ENCODE results near the gene NECAB2. TPM values are rescaled to one million over a fixed set of nuclear protein-coding genes. Genes with fewer than 3 reads are reported as not detected.
"Not testable (repeated sequence)": the region's sequence is repeated elsewhere in the genome, so short reads cannot be mapped to it uniquely, and the experiment has no call there.

The NECAB2 gene
- total RNA-seq, 1 experiment from 2014 or later, result 7.4 TPM

- DNase-seq (ENCODE audit: low spot score), result no peak
- in situ Hi-C loops (cut with HindIII; ENCODE audit: low sequenced_read_pairs), result no loop called here
These were observed 32.8 kb upstream of the NECAB2 start for GRCh38 chr16:83935005-83935857.

- in situ Hi-C loops (cut with HindIII; ENCODE audit: low sequenced_read_pairs), result no loop called here
- no peak for DNase-seq (ENCODE audit: low spot score)
These were observed 32.2 kb upstream of the NECAB2 start for GRCh38 chr16:83935858-83936255.

GRCh38 chr16:83936581-83937165, 31.4 kb upstream of the NECAB2 start:
- no peak for DNase-seq (ENCODE audit: low spot score)
- in situ Hi-C loops (cut with HindIII; ENCODE audit: low sequenced_read_pairs), result no loop called here

GRCh38 chr16:83937267-83937666, 30.8 kb upstream of the NECAB2 start:
- in situ Hi-C loops (cut with HindIII; ENCODE audit: low sequenced_read_pairs), result no loop called here

GRCh38 chr16:83937922-83938885, 29.8 kb upstream of the NECAB2 start:
- in situ Hi-C loops (cut with HindIII; ENCODE audit: low sequenced_read_pairs), result no loop called here
- no peak for DNase-seq (ENCODE audit: low spot score)

More at GRCh38 chr16:83937267-83937666, 30.8 kb upstream of the NECAB2 start:
- no peak for DNase-seq (ENCODE audit: low spot score)

- DNase-seq (ENCODE audit: low spot score), result no peak
- in situ Hi-C loops (cut with HindIII; ENCODE audit: low sequenced_read_pairs), result no loop called here
These were observed 28.7 kb upstream of the NECAB2 start for GRCh38 chr16:83939266-83939855.

GRCh38 chr16:83940119-83940518, 27.9 kb upstream of the NECAB2 start:
- no peak for DNase-seq (ENCODE audit: low spot score)
- in situ Hi-C loops (cut with HindIII; ENCODE audit: low sequenced_read_pairs), result no loop called here

GRCh38 chr16:83940630-83941378, 27.2 kb upstream of the NECAB2 start:
- no peak for DNase-seq (ENCODE audit: low spot score)
- in situ Hi-C loops (cut with HindIII; ENCODE audit: low sequenced_read_pairs), result no loop called here

- DNase-seq (ENCODE audit: low spot score); in situ Hi-C loops (cut with HindIII; ENCODE audit: low sequenced_read_pairs): not testable (repeated sequence)
These were observed 26.5 kb upstream of the NECAB2 start for GRCh38 chr16:83941546-83941945.

- no peak for DNase-seq (ENCODE audit: low spot score)
- in situ Hi-C loops (cut with HindIII; ENCODE audit: low sequenced_read_pairs), result no loop called here
These were observed 26.0 kb upstream of the NECAB2 start for GRCh38 chr16:83942074-83942473.

- in situ Hi-C loops (cut with HindIII; ENCODE audit: low sequenced_read_pairs), result no loop called here
- no peak for DNase-seq (ENCODE audit: low spot score)
These were observed 25.1 kb upstream of the NECAB2 start for GRCh38 chr16:83942815-83943515.

GRCh38 chr16:83943516-83944050, 24.5 kb upstream of the NECAB2 start:
- in situ Hi-C loops (cut with HindIII; ENCODE audit: low sequenced_read_pairs), result no loop called here
- no peak for DNase-seq (ENCODE audit: low spot score)

- in situ Hi-C loops (cut with HindIII; ENCODE audit: low sequenced_read_pairs), result no loop called here
- DNase-seq (ENCODE audit: low spot score), result no peak
These were observed 22.5 kb upstream of the NECAB2 start for GRCh38 chr16:83945587-83945986.

- DNase-seq (ENCODE audit: low spot score), result no peak
- in situ Hi-C loops (cut with HindIII; ENCODE audit: low sequenced_read_pairs), result no loop called here
These were observed 21.8 kb upstream of the NECAB2 start for GRCh38 chr16:83946154-83946780.

GRCh38 chr16:83946781-83947566, 21.1 kb upstream of the NECAB2 start:
- DNase-seq (ENCODE audit: low spot score), result no peak
- in situ Hi-C loops (cut with HindIII; ENCODE audit: low sequenced_read_pairs), result no loop called here

- in situ Hi-C loops (cut with HindIII; ENCODE audit: low sequenced_read_pairs), result no loop called here
- no peak for DNase-seq (ENCODE audit: low spot score)
These were observed 20.3 kb upstream of the NECAB2 start for GRCh38 chr16:83947642-83948234.
